Natural killer cell treated with Interleukin-12 subunit alpha and Interleukin-12 subunit beta and Interleukin-15 and Interleukin-18, amount 100 ng/mL, for 72 hours (primary cell): ENCODE data around the gene FGL2. TPM values are rescaled to one million over a fixed set of nuclear protein-coding genes. Genes with fewer than 3 reads are reported as not detected.
"Not testable (repeated sequence)": the region's sequence is repeated elsewhere in the genome, so short reads cannot be mapped to it uniquely, and the experiment has no call there.

Experiments
- ATAC-seq, 2 donors: fragments of 150-1000 bp; cut with Tn5 transposase in 1 of 2; sonication (Bioruptor Pico), chemical (Tn5 transposase) in 1 of 2; 2 replicates each; pipeline ENCODE4 v1.10.0; 2021
- DNase-seq: peaks from one replicate; pipeline ENCODE4 v3.0.0; 2022; ENCODE audit warnings: low spot score
- H3K27ac Mint-ChIP-seq, 2 donors: 1 replicate in 1 of 2; 2 replicates in 1 of 2; pipeline ENCODE4 v1.8.0; 2022; ENCODE audit warnings: mixed read lengths in 2 of 2, mild to moderate bottlenecking in 1 of 2, moderate library complexity in 1 of 2
- H3K27me3 Mint-ChIP-seq, 2 donors: 1 replicate in 1 of 2; 2 replicates in 1 of 2; pipeline ENCODE4 v1.8.0; 2022; ENCODE audit warnings: mixed read lengths in 2 of 2
- H3K36me3 Mint-ChIP-seq: one replicate; pipeline ENCODE4 v1.8.0; 2022; ENCODE audit warnings: mixed read lengths
- H3K4me1 Mint-ChIP-seq, 2 donors: 1 replicate in 1 of 2; 2 replicates in 1 of 2; pipeline ENCODE4 v1.8.0; 2022; ENCODE audit warnings: low read depth in 2 of 2, mixed read lengths in 2 of 2, mild to moderate bottlenecking in 1 of 2
- H3K4me3 Mint-ChIP-seq: one replicate; pipeline ENCODE4 v1.8.0; 2022; ENCODE audit warnings: mixed read lengths
- H3K9me3 Mint-ChIP-seq: 2 replicates; pipeline ENCODE4 v1.8.0; 2022; ENCODE audit warnings: mixed read lengths
- total RNA-seq, 2 donors: library from RNA; stranded (reverse); gene quantifications; one replicate each; pipeline ENCODE4 v1.2.3, GENCODE V29; 2022

Gene FGL2
- total RNA-seq, 2 donors from 2014 or later: 1.0 to 1.4 TPM

- not testable (repeated sequence) for DNase-seq, H3K4me3 Mint-ChIP-seq, H3K4me1 Mint-ChIP-seq, H3K27me3 Mint-ChIP-seq, H3K27ac Mint-ChIP-seq, H3K9me3 Mint-ChIP-seq, ATAC-seq
- H3K36me3 Mint-ChIP-seq: peaks cover 14% of the 10 kb centered on the region
Measured at GRCh38 chr7:77228795-77229194, 29.2 kb upstream of the FGL2 start.

GRCh38 chr7:77226357-77226839 is 26.8 kb upstream of the FGL2 start:
- Mint-ChIP-seq H3K9me3 (peaks cover 10% of the 10 kb centered on the region), H3K27me3 (no peaks in the 10 kb centered on the region), H3K4me1 (peaks cover 7 to 12% of the 10 kb centered on the region in 2 donors), H3K27ac (no peak overlapping the region), H3K4me3 (no peak overlapping the region), H3K36me3 (peaks cover 14% of the 10 kb centered on the region)
- no peak for DNase-seq
- no peak for ATAC-seq

- no peaks in the 10 kb centered on the region for H3K27me3 Mint-ChIP-seq
- peaks cover 7 to 12% of the 10 kb centered on the region in 2 donors for H3K4me1 Mint-ChIP-seq
- H3K4me3 Mint-ChIP-seq: no peak overlapping the region
- peaks cover 5% of the 10 kb centered on the region for H3K9me3 Mint-ChIP-seq
- DNase-seq (no peak), ATAC-seq (no peak)
- no peak overlapping the region for H3K27ac Mint-ChIP-seq
- H3K36me3 Mint-ChIP-seq: peaks cover 6% of the 10 kb centered on the region
Measured at GRCh38 chr7:77223261-77223660, 23.6 kb upstream of the FGL2 start.

- no peak for DNase-seq
- Mint-ChIP-seq H3K27me3 (no peaks in the 10 kb centered on the region), H3K9me3 (peaks cover 5% of the 10 kb centered on the region), H3K36me3 (peaks cover 6% of the 10 kb centered on the region), H3K4me1 (peaks cover 7 to 12% of the 10 kb centered on the region in 2 donors), H3K27ac (no peak overlapping the region), H3K4me3 (no peak overlapping the region)
- no peak for ATAC-seq
Measured at GRCh38 chr7:77222819-77223218, 23.2 kb upstream of the FGL2 start.

GRCh38 chr7:77222065-77222464 is 22.4 kb upstream of the FGL2 start:
- DNase-seq (no peak), ATAC-seq (no peak)
- H3K27me3 Mint-ChIP-seq: no peaks in the 10 kb centered on the region
- H3K4me1 Mint-ChIP-seq: peaks cover 7 to 12% of the 10 kb centered on the region in 2 donors
- H3K27ac Mint-ChIP-seq: no peak overlapping the region
- no peak overlapping the region for H3K4me3 Mint-ChIP-seq
- peaks cover 6% of the 10 kb centered on the region for H3K36me3 Mint-ChIP-seq
- H3K9me3 Mint-ChIP-seq: peaks cover 5% of the 10 kb centered on the region

GRCh38 chr7:77219701-77220331 is 20.2 kb upstream of the FGL2 start:
- not testable (repeated sequence) for H3K27ac Mint-ChIP-seq, H3K4me3 Mint-ChIP-seq, DNase-seq, ATAC-seq, H3K36me3 Mint-ChIP-seq, H3K27me3 Mint-ChIP-seq, H3K9me3 Mint-ChIP-seq
- H3K4me1 Mint-ChIP-seq: peaks cover 7 to 12% of the 10 kb centered on the region in 2 donors

GRCh38 chr7:77217474-77218185 is 18.0 kb upstream of the FGL2 start:
- Mint-ChIP-seq H3K4me1 (no peaks in the 10 kb centered on the region), H3K27me3 (no peaks in the 10 kb centered on the region), H3K36me3 (peaks cover 6% of the 10 kb centered on the region), H3K4me3 (no peak overlapping the region), H3K27ac (no peak overlapping the region), H3K9me3 (peaks cover 5% of the 10 kb centered on the region)
- ATAC-seq (no peak), DNase-seq (no peak)

GRCh38 chr7:77216181-77216845 is 16.7 kb upstream of the FGL2 start:
- H3K36me3 Mint-ChIP-seq: peaks cover 6% of the 10 kb centered on the region
- H3K27me3 Mint-ChIP-seq: no peaks in the 10 kb centered on the region
- H3K4me1 Mint-ChIP-seq: no peaks in the 10 kb centered on the region
- ATAC-seq (no peak), DNase-seq (no peak)
- H3K4me3 Mint-ChIP-seq: no peak overlapping the region
- no peak overlapping the region for H3K27ac Mint-ChIP-seq
- peaks cover 5% of the 10 kb centered on the region for H3K9me3 Mint-ChIP-seq

- H3K27ac Mint-ChIP-seq: no peak overlapping the region
- H3K4me3 Mint-ChIP-seq: no peak overlapping the region
- no peaks in the 10 kb centered on the region for H3K27me3 Mint-ChIP-seq
- DNase-seq (no peak), ATAC-seq (no peak)
- H3K9me3 Mint-ChIP-seq: peaks cover 9% of the 10 kb centered on the region
- peaks cover 15% of the 10 kb centered on the region for H3K36me3 Mint-ChIP-seq
- H3K4me1 Mint-ChIP-seq: no peaks in the 10 kb centered on the region
Measured at GRCh38 chr7:77209479-77210139, 10.0 kb upstream of the FGL2 start.

- DNase-seq (no peak), ATAC-seq (no peak)
- H3K9me3 Mint-ChIP-seq: peaks cover 9% of the 10 kb centered on the region
- H3K4me1 Mint-ChIP-seq: no peaks in the 10 kb centered on the region
- peaks cover 15% of the 10 kb centered on the region for H3K36me3 Mint-ChIP-seq
- H3K27me3 Mint-ChIP-seq: no peaks in the 10 kb centered on the region
- no peak overlapping the region for H3K27ac Mint-ChIP-seq
- H3K4me3 Mint-ChIP-seq: no peak overlapping the region
Measured at GRCh38 chr7:77208416-77208815, 8.8 kb upstream of the FGL2 start.

GRCh38 chr7:77205706-77206105 is 6.1 kb upstream of the FGL2 start:
- Mint-ChIP-seq H3K27ac (no peak overlapping the region), H3K9me3 (peaks cover 9% of the 10 kb centered on the region), H3K4me1 (peaks cover 12% of the 10 kb centered on the region in 2 donors), H3K27me3 (no peaks in the 10 kb centered on the region), H3K36me3 (peaks cover 15% of the 10 kb centered on the region), H3K4me3 (no peak overlapping the region)
- ATAC-seq (no peak), DNase-seq (no peak)

- peak; percentile 88 to 96 for ATAC-seq
- Mint-ChIP-seq H3K9me3 (no peaks in the 10 kb centered on the region), H3K36me3 (no peaks in the 10 kb centered on the region), H3K4me3 (peak overlapping the region; percentile 3), H3K27me3 (no peaks in the 10 kb centered on the region), H3K4me1 (peaks cover 31 to 35% of the 10 kb centered on the region in 2 donors), H3K27ac (peak overlapping the region; percentile 23 to 64)
- no peak for DNase-seq
Measured at GRCh38 chr7:77202481-77202976, 2.9 kb upstream of the FGL2 start.

- ATAC-seq (no peak), DNase-seq (no peak)
- Mint-ChIP-seq H3K27ac (peak overlapping the region; percentile 80 to 97), H3K4me1 (peaks cover 41 to 47% of the 10 kb centered on the region in 2 donors), H3K9me3 (no peaks in the 10 kb centered on the region), H3K27me3 (no peaks in the 10 kb centered on the region), H3K36me3 (no peaks in the 10 kb centered on the region), H3K4me3 (peak overlapping the region; percentile 92)
Measured at GRCh38 chr7:77200542-77200941, 923 bp upstream of the FGL2 start.
